ENCODE results near the gene CORIN.

The CORIN gene

GRCh38 chr4:47873877-47874541 lies 36.1 kb upstream of the CORIN start:
- DNase-seq (ENCODE audit: extremely low spot score): no peak
- ChIA-PET CTCF (no interaction called here), POLR2A (no interaction called here)
- TF ChIP-seq CTCF (IDR thresholded peaks at IDR 0.05; ENCODE audit: control extremely low read depth, extremely low read depth, low read depth, missing control alignments): no peak

DNA sequence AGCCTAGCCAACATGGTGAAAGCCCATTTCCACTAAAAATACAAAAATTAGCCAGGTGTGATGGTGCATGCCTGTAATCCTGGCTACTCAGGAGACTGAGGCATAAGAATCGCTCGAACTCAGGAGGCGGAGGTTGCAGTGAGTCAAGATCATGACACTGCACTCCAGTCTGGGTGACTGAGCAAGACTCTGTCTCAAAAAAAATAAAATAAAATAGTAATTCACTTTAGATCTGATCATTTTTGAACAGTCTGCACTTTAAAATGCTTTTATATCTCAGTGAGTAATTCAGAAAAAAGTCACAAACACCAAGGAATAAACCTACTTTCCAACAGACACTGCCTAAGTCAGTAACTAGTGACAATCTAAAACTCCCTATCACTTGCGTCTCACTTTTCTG lies 25.6 kb upstream of the CORIN start:
- CTCF ChIA-PET: interaction anchor here (1.0 to 1.4 kb wide), 2 partner anchors 8 to 22 kb away, joined by 3 to 6 read pairs; no protein-coding TSS in a partner anchor

GRCh38 chr4:47862297-47862696 lies 24.4 kb upstream of the CORIN start:
- no peak for TF ChIP-seq CTCF (IDR thresholded peaks at IDR 0.05; ENCODE audit: control extremely low read depth, extremely low read depth, low read depth, missing control alignments)
- no peak for DNase-seq (ENCODE audit: extremely low spot score)
- ChIA-PET POLR2A (no interaction called here), CTCF (interaction anchor here (1.4 kb wide), 1 partner anchor 21 kb away, joined by 6 read pairs; no protein-coding TSS in a partner anchor)

More for the DNA sequence above, 25.6 kb upstream of the CORIN start:
- POLR2A ChIA-PET: no interaction called here
- TF ChIP-seq CTCF (IDR thresholded peaks at IDR 0.05; ENCODE audit: control extremely low read depth, extremely low read depth, low read depth, missing control alignments): no peak
- no peak for DNase-seq (ENCODE audit: extremely low spot score)

GRCh38 chr4:47860305-47860704 lies 22.4 kb upstream of the CORIN start:
- TF ChIP-seq CTCF (IDR thresholded peaks at IDR 0.05; ENCODE audit: control extremely low read depth, extremely low read depth, low read depth, missing control alignments): no peak
- CTCF ChIA-PET: no interaction called here
- POLR2A ChIA-PET: no interaction called here
- no peak for DNase-seq (ENCODE audit: extremely low spot score)

DNA sequence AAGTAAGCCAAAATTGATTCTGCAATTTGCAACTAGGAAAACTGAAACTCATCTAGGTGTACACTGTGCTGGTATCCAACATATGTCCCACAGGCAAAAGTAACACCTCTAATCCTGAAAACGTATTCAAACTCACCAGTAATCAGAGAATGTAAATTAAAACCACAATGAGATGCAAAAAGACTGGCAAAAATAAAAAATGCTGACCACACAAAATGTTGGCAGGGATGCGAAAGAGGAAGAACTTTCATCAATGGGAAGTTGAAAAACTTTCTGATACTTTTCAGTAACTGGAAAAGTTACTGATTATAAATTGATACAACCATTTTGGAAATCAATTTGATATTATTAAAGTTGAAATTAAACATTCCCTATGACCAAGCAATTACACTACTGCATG lies 20.1 kb upstream of the CORIN start:
- no peak for DNase-seq (ENCODE audit: extremely low spot score)
- no peak for TF ChIP-seq CTCF (IDR thresholded peaks at IDR 0.05; ENCODE audit: control extremely low read depth, extremely low read depth, low read depth, missing control alignments)
- ChIA-PET CTCF (no interaction called here), POLR2A (no interaction called here)

- ChIA-PET CTCF (interaction anchor here (0.9 to 1.1 kb wide), 5 partner anchors 11 to 17 kb away, joined by 3 to 4 read pairs (median 3); no protein-coding TSS in a partner anchor), POLR2A (no interaction called here)
- TF ChIP-seq CTCF (IDR thresholded peaks at IDR 0.05; ENCODE audit: control extremely low read depth, extremely low read depth, low read depth, missing control alignments): no peak
- DNase-seq (ENCODE audit: extremely low spot score): no peak
Measured at GRCh38 chr4:47856713-47857112, 18.8 kb upstream of the CORIN start.
